Measurements from ENCODE around the gene NCCRP1.

DNA sequence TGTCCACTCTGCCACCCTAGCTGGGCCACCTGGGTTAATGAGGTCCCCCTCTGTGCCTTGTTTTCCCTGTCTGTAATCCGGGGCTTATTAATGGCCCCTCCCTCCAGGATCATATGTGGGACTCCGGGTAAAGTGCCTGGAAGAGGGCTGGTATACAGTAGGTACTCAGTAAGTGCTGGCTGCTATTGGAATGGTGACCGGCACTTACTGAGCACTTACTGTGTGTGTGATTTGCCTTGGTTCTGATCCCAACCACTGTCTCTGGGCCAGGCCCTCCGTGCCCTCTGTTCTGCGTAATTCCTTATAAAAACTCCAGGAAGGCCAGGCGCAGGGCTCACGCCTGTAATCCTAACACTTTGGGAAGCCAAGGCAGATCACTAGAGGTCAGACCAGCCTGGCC lies 30.9 kb upstream of the NCCRP1 start:
- TF ChIP-seq, protein P1, sequence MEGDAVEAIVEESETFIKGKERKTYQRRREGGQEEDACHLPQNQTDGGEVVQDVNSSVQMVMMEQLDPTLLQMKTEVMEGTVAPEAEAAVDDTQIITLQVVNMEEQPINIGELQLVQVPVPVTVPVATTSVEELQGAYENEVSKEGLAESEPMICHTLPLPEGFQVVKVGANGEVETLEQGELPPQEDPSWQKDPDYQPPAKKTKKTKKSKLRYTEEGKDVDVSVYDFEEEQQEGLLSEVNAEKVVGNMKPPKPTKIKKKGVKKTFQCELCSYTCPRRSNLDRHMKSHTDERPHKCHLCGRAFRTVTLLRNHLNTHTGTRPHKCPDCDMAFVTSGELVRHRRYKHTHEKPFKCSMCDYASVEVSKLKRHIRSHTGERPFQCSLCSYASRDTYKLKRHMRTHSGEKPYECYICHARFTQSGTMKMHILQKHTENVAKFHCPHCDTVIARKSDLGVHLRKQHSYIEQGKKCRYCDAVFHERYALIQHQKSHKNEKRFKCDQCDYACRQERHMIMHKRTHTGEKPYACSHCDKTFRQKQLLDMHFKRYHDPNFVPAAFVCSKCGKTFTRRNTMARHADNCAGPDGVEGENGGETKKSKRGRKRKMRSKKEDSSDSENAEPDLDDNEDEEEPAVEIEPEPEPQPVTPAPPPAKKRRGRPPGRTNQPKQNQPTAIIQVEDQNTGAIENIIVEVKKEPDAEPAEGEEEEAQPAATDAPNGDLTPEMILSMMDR (IDR thresholded peaks at IDR 0.05; ENCODE audit: low read depth, low read length, poor library complexity, severe bottlenecking): no peak
- no peak for TF ChIP-seq EZH2phosphoT487 (IDR thresholded peaks at IDR 0.05; ENCODE audit: borderline replicate concordance, low read length)
